Measurements from ENCODE around the gene OR56A1.
"Not testable (repeated sequence)": the region's sequence is repeated elsewhere in the genome, so short reads cannot be mapped to it uniquely, and the experiment has no call there.

OR56A1 gene, protein sequence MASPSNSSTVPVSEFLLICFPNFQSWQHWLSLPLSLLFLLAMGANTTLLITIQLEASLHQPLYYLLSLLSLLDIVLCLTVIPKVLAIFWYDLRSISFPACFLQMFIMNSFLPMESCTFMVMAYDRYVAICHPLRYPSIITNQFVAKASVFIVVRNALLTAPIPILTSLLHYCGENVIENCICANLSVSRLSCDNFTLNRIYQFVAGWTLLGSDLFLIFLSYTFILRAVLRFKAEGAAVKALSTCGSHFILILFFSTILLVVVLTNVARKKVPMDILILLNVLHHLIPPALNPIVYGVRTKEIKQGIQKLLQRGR

DNA sequence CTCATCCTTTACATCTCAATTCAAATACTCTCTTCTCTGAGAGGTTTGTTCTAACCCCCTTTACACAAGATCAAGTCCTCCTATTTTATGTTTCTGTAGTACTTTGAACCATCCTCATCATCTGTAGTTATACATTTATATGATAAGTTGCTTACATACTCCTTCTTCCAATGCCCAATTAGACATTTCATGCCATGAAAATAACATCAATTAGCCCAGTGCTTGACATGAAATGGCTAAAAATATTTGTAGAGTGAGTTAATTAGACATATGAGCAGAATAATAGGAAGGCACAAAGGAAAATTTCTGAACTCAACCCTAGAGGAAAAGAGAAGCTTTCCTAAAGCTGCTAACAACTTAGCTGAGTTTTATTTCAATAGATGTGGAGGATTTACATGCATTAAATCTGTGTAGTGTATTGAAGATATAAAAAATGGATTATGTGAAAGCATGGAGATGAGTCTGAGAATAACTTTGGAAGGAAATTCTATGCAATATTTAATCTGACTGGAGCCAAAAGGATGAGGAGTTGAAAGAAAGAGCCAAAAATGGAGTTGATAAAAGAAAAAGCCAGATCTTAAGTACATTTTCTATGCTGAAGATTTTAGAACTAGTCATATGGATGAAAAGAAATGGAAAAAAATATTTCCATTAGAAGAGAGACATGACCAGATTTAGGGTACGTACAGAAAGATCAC lies at the start of gene OR56A1:
OR56A1 (minus strand) TSS at position 51 of the 698 bp plus-strand sequence. CDS start 3,066 bp downstream, outside the sequence.
- DNase-seq (ENCODE audit: low read depth): no peak

DNA sequence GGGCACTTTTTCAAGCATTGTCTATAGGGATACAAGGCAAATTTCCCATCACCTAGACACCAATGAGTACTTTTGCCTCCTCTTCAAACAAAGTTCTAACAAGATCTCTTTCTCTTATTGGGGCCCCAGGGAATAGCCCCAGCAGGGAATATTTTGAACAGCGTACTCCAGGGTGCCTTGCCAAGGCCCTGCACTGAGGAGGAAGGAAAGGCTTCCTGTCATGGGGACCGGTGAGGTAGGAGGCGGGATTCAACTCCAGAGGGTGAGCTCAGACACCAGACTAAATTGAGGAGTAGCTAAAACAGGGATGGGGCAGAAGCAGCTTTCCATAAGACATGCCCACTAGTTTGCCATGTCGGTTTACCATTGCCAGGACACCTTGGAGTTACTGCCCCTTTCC lies 48.9 kb upstream of the OR56A1 start:
- DNase-seq (ENCODE audit: low read depth): no peak

DNA sequence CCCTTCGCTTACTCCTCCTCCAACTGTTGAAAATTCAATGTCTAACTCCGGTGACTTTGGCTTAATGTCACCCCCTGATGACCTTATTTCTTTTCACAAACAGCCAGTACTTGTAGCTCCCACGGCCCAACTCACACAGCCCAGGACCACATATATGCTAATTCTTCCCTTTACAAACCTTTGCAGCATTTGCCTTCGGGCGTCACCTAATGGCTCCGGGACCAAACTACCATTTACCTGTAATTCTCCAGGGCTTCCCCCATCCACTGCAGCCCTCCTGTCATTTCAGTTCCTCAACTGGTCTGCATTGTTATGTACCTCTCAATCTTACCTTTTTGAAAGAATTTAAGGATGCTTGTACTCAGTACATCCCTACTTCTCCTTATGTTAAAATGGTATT lies 47.2 kb upstream of the OR56A1 start:
- DNase-seq (ENCODE audit: low read depth): no peak

DNA sequence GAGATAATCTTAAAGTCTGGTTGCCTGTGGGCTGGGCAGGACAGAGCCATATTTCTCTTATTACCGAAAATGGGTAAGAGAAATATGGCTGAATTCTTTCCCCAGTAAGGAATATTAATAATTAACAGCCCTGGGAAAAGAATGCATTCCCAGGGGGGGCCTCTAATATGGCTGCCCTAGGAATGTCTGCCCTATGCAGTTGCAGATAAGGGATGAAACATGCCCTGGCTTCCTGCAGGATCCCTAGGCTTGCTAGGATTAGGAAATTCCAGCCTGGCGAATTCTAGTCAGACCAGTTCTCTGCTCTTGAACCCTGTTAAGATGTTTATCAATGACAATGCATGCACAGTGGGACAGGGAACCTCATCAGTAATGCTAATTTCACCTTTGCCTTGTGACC lies 45.9 kb upstream of the OR56A1 start:
- not testable (repeated sequence) for DNase-seq (ENCODE audit: low read depth)

DNA sequence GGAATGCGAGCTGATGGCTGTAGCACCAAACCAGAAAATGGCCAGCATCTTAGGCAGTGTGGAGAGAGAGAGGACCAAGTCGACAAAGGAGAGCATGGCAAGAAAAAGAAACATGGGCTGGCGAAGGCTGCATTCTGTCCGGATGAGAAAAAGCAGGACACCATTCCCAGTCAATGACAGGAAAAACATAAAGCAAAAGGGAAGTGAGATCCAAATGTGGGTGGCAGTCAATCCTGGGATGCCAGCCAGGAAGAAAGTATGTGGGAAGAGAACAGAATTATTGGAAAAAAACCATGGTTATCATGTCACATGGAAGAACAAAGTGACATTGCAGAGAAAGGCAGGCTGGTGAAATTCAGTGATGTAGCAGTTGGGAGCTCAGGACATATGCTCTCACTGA lies 36.9 kb upstream of the OR56A1 start:
- DNase-seq (ENCODE audit: low read depth): no peak

DNA sequence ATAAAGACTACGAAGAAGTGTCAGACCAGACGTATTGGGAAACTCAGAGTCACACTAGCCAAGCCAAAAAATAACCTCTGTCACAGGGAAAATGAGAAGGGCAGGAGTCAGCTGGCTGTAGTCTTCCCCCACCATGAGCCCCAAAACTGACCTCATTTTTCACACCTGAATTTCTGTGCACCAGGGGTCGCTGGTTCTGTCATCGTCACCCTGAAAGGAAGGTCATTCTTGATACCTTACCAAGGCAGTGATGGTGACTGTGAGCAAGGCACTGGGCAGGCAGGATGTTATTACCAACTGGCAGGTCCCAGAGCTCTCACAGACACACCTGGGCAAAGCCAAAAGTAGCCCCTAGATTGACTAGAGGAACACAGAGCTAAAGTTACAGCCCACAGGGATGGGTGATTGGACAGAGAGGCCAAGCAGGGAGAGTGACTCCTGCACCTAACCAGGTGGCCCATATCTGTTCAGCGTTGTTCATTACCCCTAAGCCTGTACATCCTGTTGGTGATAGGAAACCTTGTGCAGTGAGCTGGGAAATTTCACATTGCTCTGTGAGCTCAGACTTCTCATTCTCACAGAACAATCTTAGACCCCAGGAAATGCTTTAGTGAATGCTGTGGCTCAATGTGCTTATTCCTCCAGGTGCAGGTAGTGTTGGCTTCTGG lies 32.3 kb upstream of the OR56A1 start:
- DNase-seq (ENCODE audit: low read depth): no peak

DNA sequence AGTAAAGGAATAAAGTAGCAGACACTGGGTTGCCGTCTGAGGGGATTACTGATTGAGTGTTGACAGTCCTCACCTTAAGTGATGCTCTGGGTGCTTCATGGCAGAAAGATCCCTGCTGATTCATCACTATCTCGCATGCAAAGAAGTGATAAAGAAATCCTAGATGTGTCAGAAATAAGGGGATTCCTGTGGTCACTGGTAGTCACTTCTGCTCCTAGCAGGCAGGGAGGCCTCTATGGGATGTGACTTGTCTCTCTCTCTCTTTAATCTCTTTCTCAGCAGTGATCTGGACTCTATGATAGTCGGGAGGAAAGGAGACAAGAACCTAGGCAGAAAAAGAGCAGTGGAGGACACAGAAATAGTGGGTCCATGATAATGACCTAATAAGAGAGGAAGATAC lies 30.9 kb upstream of the OR56A1 start:
- DNase-seq (ENCODE audit: low read depth): no peak

DNA sequence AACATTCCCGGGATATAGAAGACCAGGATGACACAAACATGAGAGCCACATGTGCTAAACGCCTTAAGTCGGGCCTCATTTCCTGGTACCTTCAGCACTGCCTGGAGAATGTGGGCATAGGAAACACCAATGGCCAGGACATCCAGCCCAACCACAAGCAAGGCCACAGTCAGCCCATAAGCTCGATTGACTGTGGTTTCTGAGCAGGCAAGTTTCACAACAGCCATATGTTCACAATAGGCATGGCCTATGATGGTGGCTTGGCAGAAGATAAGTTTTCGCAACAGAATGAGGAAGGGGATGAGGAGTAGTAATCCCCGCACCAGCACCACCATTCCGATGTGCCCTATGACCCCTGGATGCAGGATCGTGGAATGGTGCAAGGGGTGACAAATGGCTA lies 26.9 kb upstream of the OR56A1 start:
- no peak for DNase-seq (ENCODE audit: low read depth)

DNA sequence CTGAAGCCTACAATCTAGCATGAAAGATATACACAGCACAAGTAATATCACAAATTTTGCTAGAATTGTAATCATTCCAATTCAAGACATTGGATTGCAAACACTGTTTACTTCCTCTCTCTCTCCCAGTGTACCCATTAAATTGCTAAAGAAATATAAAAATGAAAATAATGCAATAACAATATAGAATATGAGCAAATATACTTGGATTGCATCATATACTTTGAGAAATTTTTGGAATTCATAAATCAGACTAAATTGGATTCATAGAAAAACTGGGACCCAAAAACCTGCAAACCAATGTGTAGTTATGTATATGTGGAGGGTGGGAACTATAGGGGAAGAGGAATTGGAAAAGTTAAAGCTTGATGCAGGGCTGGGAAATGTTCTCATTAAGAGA lies 25.0 kb upstream of the OR56A1 start:
- DNase-seq (ENCODE audit: low read depth): no peak

DNA sequence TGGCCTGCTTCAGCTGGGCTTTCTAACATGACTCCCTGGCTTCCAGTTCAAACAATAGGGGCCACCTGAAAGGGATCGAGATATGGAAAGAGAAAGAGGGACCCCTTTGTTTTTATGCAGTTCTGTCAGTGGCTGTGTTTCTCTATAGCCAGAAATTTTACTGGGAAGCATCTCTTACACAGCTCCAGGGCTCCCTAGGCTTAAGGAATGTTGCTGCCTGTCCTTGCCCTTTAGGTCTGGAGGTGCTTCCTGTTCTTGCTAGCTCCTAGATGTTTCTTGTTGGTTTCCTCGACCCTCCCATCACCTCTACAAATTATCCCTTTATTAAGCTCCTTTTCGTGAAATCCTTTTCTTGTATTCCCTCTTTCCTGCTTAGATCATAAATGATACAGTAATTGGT lies 21.8 kb upstream of the OR56A1 start:
- DNase-seq (ENCODE audit: low read depth): no peak

DNA sequence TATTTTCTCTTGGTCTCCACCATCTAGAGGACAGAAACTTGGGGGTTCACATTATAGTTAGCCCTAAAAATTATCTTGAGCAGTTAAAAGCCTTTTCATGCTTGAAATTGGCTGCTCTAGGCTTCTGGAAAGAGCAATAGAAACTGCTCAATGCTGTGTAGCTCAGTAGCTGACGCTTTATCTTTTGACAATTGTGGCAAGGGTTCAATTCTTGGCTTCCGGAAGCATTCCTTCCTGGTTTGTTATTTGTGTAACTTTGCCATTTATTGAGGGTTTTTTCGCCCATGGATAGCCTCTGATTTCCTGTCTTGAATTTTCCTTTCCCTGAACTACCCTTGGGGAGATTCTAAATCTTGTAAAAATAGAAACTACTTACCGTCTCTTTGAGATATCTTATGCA lies 10.3 kb upstream of the OR56A1 start:
- no peak for DNase-seq (ENCODE audit: low read depth)

DNA sequence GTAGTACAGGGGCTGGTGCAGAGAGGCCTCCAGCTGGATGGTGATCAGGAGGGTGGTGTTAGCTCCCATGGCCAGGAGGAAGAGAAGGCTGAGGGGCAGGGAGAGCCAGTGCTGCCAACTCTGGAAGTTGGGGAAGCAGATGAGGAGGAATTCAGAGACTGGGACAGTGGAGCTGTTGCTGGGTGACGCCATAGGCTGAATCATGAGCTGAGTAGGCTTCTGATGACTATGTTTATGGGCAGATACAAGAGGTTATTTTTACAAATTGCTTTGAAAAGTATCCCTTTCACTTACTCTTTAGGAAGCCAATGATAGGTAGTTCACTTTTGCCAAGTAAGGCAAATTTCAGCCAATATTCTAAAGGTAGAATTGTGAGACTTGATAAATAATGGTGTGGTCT lies 3.1 kb downstream of the OR56A1 start:
- DNase-seq (ENCODE audit: low read depth): no peak

DNA sequence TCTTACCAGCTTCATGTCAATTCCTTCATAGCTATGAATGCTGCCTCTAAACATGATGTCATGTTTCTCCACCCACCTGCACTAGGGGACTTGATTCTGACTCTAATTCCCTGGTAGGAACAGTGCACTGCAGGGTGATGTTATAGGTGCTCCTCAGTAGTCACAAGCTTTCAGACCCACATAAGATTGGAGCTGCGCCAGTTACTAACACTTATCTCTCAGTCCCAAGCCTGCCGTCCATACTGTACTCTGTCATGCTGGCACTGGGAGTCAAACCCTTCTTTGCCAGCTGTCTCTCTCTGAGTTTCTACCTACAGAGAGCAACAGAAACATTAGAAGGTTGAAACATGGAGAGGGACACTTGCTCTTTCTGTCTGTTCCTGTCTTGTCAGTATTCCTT lies 5.5 kb downstream of the OR56A1 start:
- no peak for DNase-seq (ENCODE audit: low read depth)

DNA sequence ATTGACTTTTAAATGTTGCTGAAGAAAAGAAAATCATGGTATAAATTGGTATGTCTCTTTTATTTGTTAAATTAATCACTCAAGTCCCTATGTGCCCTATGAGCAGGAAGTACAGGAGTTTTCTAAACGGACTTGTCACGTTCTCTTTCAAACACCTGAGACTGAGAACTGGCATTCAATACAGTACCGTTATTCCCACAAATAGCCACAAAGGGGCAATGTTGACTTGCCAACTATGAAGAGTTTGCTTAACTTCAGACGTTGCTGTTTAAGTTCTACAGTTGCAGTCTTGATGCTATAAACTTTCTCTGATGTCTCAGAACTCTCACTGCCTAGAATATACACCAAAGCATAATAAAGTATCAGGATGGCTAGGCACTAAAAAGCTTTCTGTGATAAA lies 7.6 kb downstream of the OR56A1 start:
- DNase-seq (ENCODE audit: low read depth): no peak

DNA sequence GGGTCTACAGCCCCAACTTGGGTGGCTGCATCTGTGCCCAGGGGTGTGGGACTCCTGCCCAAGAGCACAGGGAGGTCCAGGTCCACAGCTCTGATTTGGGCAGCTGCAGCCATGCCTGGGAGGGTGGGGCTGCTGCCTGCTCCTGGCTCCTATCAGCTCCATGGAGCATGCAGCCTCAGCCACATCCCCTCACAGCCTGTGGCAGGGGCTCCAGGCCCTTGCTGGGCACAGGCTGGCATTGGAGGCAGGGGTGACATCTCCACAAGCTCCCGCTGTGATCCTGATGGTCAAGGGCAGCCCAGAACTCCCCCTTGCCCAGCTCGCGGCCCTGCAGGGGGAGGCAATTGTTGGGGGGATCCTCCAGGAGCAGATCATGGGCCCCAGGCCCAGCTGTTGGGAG lies 17.5 kb downstream of the OR56A1 start:
- DNase-seq (ENCODE audit: low read depth): no peak

DNA sequence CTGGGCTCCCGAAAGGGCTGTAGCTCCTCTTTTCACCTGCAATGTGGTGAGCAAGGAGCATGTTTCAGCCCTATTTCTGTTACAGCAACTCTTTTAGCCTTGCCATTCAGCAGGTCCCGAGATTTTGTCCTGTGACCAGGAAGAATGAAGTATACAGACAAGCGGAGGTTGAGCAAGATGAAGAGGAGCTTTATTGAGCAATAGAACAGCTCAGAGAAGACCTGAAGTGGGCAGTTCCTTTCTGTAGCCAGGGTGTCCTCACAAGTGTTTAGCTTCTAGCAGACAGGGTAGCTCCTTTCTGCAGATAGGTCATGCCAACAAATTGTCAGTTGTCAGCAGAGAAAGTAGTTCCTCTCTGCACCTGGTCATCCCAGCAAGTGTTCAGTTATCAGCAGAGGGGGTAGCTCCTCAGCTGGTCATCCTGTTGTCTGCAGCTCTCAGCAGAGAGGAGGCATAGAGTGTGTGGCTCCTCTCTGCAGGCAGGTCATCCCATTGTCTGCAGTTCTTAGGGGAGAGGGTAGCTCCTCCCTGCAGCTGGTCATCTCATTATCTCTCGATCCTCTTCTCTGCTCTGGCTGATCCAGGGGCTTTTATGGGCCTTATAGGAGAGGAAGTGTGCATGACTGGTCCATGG lies 18.4 kb downstream of the OR56A1 start:
- no peak for DNase-seq (ENCODE audit: low read depth)

DNA sequence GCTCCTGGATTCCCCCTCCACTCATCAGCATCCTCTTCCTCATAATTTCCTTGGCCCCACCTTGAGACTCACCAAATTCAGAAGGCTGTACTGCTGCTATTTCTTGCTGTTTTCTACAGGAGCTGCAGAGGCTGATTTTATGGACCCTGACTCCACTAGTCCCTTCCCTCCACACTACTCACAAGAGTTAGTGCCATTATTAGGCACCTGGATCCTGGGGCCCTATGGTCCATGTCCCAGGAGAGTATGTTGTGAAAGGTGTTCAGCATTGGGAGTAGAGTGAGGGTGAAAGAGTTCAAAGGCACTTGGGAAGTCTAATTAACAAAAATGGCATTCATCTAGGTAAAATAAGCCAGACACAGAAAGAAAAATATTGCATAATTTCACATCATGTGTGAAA lies 23.7 kb downstream of the OR56A1 start, which contains the start of gene OR56A4:
OR56A4 (minus strand) TSS at position 101 of the 400 bp plus-strand sequence. CDS start 3,954 bp downstream, outside the sequence.
- DNase-seq (ENCODE audit: low read depth): no peak

DNA sequence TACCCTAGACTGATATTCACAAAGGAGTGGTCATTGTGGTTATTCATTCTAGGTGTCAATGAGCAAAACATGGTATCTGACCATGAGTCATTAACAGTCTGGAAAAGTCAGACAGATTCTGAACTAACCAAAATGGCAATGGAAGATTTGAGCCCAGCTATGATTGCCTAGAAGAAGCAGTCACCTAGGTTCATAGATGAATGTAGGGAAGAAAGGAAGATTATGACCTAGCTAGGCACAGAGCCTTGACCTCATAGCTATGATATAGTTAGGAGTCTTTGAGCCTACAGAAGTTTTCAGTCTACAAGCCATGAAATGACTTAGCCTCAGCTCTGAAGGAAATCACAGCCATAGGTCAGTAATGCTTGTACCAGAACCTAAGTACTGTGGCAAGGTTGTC lies 24.2 kb downstream of the OR56A1 start:
- no peak for DNase-seq (ENCODE audit: low read depth)

DNA sequence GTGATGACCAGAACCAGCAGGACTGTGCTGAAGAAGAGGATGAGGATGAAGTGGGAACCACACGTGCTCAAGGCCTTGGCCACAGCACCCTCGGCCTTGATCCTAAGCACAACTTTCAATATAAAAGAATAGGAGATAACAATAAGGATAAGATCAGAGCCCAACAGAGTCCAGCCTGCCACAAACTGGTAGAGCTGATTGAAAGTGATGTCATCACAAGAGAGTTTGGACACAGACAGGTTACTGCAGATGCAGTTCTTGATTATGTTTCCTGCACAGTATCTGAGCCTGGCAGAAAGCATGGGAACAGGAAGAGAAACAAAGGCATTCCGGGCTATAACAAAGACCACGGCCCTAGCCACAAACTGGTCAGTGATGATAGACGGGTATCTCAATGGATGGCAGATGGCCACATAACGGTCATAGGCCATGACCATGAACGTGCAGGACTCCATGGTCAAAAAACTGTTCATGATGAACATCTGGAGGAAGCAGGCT lies 28.3 kb downstream of the OR56A1 start:
- no peak for DNase-seq (ENCODE audit: low read depth)

DNA sequence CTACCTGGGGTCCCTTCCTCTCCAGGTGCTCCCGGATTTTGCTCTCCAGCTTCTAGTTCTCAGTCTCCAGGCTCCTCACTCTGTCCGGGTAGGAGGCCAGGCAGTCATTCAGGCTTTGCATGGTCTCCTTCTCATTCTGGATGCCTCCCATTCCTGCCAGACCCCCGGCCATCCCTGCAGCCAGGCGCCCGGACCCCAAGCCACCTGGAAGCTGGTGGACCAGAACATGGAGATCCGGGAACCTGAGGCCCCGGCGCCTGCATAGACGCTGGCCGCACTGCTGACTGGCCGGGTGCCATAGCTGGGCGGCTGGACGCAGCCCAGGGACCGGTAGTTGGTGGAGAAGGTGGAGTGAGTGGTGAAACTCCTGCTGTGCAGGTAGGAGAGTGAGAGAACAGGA lies 35.8 kb downstream of the OR56A1 start:
- no peak for DNase-seq (ENCODE audit: low read depth)

DNA sequence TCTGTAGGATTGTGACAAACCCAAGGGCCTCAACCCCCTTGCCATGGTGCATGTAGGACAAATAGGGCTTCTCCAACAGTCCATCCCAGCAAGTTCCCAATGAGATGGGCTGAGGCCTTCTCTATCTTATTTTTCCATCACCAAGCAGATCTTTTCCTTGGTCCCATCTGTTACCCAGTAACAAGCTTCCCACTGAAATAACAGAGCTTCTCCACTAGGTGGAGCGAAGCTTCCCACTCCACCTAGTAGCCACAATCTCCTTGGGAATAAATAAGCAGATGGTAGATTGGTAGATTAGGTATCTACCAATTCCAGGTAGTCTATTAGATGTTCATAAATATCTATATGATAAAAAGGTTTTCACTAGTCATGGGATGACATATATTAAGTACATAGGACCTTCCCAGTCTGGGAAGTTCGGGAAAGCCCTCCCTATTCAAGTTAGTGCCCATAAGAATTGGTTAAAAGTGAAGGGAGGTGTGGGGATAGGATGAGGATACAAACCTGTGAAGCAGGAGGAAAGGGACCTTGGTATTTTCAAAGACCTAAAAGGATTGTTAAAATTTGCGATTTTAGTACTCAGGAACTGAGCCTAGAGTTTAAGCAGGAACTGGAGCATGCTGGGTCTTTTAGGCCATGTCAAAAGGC lies 37.8 kb downstream of the OR56A1 start:
- DNase-seq (ENCODE audit: low read depth): no peak

DNA sequence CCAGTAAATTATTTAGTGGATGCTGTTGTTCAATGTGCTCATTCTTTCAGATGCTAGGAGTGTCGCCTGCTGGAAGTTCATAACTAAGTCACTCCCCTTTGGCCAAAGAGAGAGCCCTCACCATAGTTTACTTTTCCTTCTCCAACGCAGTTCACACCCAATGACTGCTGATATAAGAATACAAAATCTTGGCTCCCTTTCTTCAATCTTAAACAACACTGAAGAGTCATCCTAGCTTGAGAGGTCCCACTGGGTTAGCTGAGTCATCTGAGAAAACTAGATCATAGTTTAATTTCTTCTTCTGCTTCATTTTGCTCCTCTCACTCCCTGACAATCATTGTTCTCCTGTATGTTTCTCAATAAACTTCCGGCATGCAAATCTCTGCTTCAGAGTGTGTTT lies 38.4 kb downstream of the OR56A1 start:
- DNase-seq (ENCODE audit: low read depth): no peak
